Colonic mucosa (tissue), 4 donors: ENCODE data around the gene INO80. TPM values are rescaled to one million over a fixed set of nuclear protein-coding genes. Genes with fewer than 3 reads are reported as not detected.
A peak's percentile ranks its signal among the peaks of the same experiment; 100 is the strongest.

Source experiments
- DNase-seq: peaks from one replicate; pipeline ENCODE4 v3.0.0-alpha.2; 2020
- H3K27ac ChIP-seq: fragments of 200-600 bp; one replicate; pipeline ENCODE4 v1.8.0; 2021
- H3K27me3 ChIP-seq: fragments of 200-600 bp; one replicate; pipeline ENCODE4 v1.8.0; 2021
- H3K36me3 ChIP-seq: fragments of 200-600 bp; one replicate; pipeline ENCODE4 v1.8.0; 2021
- H3K4me1 ChIP-seq: fragments of 200-600 bp; one replicate; pipeline ENCODE4 v1.8.0; 2021; ENCODE audit warnings: mild to moderate bottlenecking
- H3K4me3 ChIP-seq: fragments of 200-600 bp; one replicate; pipeline ENCODE4 v1.8.0; 2021
- H3K9ac ChIP-seq, 2 donors: one replicate each; pipeline ENCODE4 v1.7.0; 2013; ENCODE audit warnings: control low read depth in 2 of 2, low read depth in 2 of 2, low read length in 2 of 2
- H3K9me3 ChIP-seq: fragments of 200-600 bp; one replicate; pipeline ENCODE4 v1.8.0; 2021
- intact Hi-C: fragments of 100-400 bp; cut with DNase I; formaldehyde crosslinking; loops from one replicate; pipeline ENCODE4 v1.14.1; 2022
- total RNA-seq, 2 donors: library from RNA; stranded (reverse); fragmentation: NEBNext Ultra II Directional in 1 of 2; extraction: Animal tissue kit (Norgen Biotek cat#: 25700) in 1 of 2; gene quantifications; one replicate each; pipeline ENCODE4 v1.2.1, GENCODE V29; 2021
- TF ChIP-seq, protein P1 (sequence below): fragments of 200-600 bp; IDR thresholded peaks from one replicate; pipeline ENCODE4 v1.8.0; 2022; ENCODE audit warnings: antibody characterized with exemption, mild to moderate bottlenecking
- donor health status: healthy.
- donor health status: DM: no; HTN: no; CAD: no.
- donor health status: DM: no; HTN: no; CAD: no.

INO80 gene
- total RNA-seq, 2 donors from 2014 or later = 17.6 to 27.4 TPM

DNA sequence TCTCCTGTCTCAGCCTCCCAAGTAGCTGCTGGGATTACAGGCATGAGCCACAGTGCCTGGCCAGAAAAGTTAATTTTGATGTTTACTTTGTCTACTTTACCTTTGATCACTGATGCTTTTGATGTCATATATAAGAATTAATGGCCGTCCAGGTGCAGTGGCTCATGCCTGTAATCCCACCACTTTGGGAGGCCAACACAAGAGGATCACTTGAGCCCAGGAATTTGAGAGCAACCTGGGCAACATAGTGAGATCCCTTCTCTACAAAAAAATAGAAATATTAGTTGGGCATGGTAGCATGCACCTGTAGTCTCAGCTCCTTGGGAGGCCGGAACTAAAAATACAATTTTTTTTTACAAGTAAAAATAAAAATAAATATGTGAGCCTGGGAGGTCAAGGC is 6.8 kb upstream of the INO80 start:
- TF ChIP-seq, protein P1, sequence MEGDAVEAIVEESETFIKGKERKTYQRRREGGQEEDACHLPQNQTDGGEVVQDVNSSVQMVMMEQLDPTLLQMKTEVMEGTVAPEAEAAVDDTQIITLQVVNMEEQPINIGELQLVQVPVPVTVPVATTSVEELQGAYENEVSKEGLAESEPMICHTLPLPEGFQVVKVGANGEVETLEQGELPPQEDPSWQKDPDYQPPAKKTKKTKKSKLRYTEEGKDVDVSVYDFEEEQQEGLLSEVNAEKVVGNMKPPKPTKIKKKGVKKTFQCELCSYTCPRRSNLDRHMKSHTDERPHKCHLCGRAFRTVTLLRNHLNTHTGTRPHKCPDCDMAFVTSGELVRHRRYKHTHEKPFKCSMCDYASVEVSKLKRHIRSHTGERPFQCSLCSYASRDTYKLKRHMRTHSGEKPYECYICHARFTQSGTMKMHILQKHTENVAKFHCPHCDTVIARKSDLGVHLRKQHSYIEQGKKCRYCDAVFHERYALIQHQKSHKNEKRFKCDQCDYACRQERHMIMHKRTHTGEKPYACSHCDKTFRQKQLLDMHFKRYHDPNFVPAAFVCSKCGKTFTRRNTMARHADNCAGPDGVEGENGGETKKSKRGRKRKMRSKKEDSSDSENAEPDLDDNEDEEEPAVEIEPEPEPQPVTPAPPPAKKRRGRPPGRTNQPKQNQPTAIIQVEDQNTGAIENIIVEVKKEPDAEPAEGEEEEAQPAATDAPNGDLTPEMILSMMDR = no peak
- no peak for DNase-seq
- no peaks in the 10 kb centered on the region for H3K36me3 ChIP-seq
- intact Hi-C loops = no loop called here
- H3K9ac ChIP-seq = no peak overlapping the region
- H3K9me3 ChIP-seq = no peaks in the 10 kb centered on the region
- no peak overlapping the region for H3K27ac ChIP-seq
- H3K27me3 ChIP-seq = no peaks in the 10 kb centered on the region
- no peak overlapping the region for H3K4me3 ChIP-seq
- H3K4me1 ChIP-seq = no peaks in the 10 kb centered on the region

DNA sequence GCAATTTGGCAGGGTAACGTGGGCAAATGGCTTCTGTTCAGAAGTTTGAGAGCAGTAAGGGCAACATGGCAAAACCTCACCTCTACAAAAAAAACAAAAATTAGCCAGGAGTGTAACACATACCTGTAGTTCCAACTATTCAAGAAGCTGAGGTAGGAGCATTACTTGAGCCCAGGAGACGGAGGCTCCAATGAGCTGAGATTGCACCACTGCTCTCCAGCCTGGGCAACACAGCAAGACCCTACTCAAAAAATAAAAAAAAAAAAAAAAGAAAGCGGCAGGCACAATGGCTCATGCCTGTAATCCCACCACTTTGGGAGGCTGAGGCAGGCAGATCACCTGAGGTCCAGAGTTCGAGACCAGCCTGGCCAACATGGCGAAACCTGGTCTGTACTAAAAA is 5.9 kb upstream of the INO80 start:
- no peaks in the 10 kb centered on the region for H3K36me3 ChIP-seq
- H3K27me3 ChIP-seq = no peaks in the 10 kb centered on the region
- TF ChIP-seq, protein P1 = no peak
- H3K9ac ChIP-seq = no peak overlapping the region
- no peak overlapping the region for H3K4me3 ChIP-seq
- H3K4me1 ChIP-seq = no peaks in the 10 kb centered on the region
- no peak overlapping the region for H3K27ac ChIP-seq
- intact Hi-C loops = no loop called here
- DNase-seq = no peak
- H3K9me3 ChIP-seq = no peaks in the 10 kb centered on the region

DNA sequence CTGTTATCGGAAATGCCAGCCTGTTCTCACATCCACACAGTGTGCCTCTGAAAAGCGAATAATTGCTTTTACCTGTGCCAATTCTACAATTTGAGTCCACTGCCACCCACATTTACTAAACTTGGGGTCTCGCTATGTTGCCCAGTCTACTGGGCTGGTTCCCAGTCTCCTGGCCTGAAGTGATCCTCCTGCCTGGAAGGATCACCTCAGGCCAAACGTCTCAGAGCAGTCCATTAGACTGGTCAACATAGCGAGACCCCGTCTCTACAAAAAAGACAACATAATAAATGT is 827 bp upstream of the INO80 start:
- Histone ChIP-seq H3K9me3 (no peaks in the 10 kb centered on the region), H3K4me1 (no peaks in the 10 kb centered on the region), H3K27ac (peak overlapping the region; percentile 98), H3K36me3 (no peaks in the 10 kb centered on the region), H3K4me3 (peak overlapping the region; percentile 85), H3K9ac (peak overlapping the region; percentile 62 to 90), H3K27me3 (no peaks in the 10 kb centered on the region)
- intact Hi-C loops = no loop called here
- TF ChIP-seq, protein P1 = no peak
- no peak for DNase-seq

DNA sequence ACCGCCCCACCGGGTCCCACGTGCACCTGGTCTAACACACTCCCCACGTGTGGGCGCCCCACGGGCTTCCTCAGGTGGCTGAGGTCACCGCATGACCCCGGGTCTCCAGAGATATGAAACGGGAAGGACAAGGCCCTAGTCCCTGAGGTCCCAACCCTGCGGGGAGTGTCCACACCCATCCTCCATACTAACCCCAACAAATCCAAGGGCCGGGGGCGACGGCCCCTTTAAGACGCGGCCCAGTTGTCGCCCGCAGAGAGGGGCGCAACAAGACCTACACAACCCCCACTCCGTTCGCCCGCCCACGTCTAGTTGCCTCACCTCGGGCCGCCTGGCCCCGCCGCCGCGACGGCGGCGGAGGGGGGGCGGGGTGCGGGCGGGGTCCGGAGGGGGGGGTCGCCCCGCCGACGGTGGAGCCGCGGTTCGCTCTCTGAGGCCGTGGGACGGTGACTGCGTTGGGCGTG is 396 bp downstream of the INO80 start:
- TF ChIP-seq, protein P1 = no peak
- peak; percentile 72 for DNase-seq
- Histone ChIP-seq H3K4me3 (peak overlapping the region; percentile 85), H3K27me3 (no peaks in the 10 kb centered on the region), H3K27ac (peak overlapping the region; percentile 98), H3K9ac (peak overlapping the region; percentile 90 to 93), H3K4me1 (no peaks in the 10 kb centered on the region), H3K36me3 (no peaks in the 10 kb centered on the region), H3K9me3 (no peaks in the 10 kb centered on the region)
- intact Hi-C loops = no loop called here

DNA sequence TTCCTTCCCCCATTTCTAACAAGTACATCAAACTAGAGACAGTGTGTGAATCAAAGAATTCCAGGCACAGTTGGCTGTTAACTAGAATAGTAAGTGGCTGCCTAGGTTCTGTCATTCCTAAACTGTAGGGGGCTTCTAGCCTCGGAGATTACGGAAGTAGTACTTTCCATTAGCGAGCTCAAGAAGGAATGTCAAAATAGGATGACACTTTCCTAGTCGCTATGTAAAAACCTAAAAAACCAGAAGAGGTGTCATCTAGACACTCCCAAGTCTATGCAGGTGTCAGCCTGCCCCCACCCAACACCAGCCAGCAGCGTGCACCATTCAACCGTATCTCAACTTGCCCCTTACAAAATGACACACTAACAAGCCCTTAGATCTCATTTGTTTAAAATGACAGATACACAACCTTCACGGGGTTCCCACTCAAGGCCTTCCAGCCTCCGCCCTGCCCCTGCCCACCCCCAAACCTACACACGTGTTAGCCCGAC is 874 bp downstream of the INO80 start:
- H3K27ac ChIP-seq = peak overlapping the region; percentile 98
- no peaks in the 10 kb centered on the region for H3K27me3 ChIP-seq
- intact Hi-C loops = no loop called here
- no peaks in the 10 kb centered on the region for H3K4me1 ChIP-seq
- H3K36me3 ChIP-seq = no peaks in the 10 kb centered on the region
- H3K9ac ChIP-seq = peak overlapping the region; percentile 90 to 93
- TF ChIP-seq, protein P1 = no peak
- no peak for DNase-seq
- H3K4me3 ChIP-seq = peak overlapping the region; percentile 85
- H3K9me3 ChIP-seq = no peaks in the 10 kb centered on the region

DNA sequence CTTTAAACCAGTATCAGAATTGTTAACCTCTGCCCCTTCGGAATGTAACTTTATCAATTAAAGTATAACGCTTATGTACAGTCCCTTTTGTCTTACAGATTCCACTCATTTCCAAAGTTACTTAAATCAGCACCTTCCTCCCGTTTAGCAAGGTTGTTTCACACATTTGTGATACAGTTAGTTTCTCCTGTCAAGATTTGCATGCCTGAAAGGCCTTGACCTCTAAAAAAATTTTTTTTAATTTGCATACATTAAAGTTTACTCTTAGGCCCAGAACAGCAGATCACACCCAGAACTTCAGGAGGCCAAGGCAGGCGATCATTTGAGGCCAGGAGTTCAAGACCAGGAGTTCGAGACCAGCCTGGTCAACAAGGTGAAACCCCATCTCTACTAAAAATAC is 9.1 kb downstream of the INO80 start:
- DNase-seq = no peak
- Histone ChIP-seq H3K27ac (no peak overlapping the region), H3K4me1 (no peaks in the 10 kb centered on the region), H3K9ac (no peak overlapping the region), H3K9me3 (no peaks in the 10 kb centered on the region), H3K4me3 (no peak overlapping the region), H3K36me3 (no peaks in the 10 kb centered on the region), H3K27me3 (no peaks in the 10 kb centered on the region)
- TF ChIP-seq, protein P1 = no peak
- intact Hi-C loops = no loop called here
